BLaER1 (cell line): ENCODE data around the gene SP7.
"Not testable (repeated sequence)": the region's sequence is repeated elsewhere in the genome, so short reads cannot be mapped to it uniquely, and the experiment has no call there.

Experiments used
- H3K27ac ChIP-seq: shearing (Covaris generic); formaldehyde crosslinking; 2 replicates; pipeline ENCODE4 v1.8.1; 2022
- H3K27me3 ChIP-seq: shearing (Covaris generic); formaldehyde crosslinking; 2 replicates; pipeline ENCODE4 v1.8.1; 2022
- H3K36me3 ChIP-seq: shearing (Covaris generic); formaldehyde crosslinking; 2 replicates; pipeline ENCODE4 v1.8.1; 2022
- H3K4me1 ChIP-seq: shearing (Covaris generic); formaldehyde crosslinking; 2 replicates; pipeline ENCODE4 v1.8.1; 2022
- H3K4me2 ChIP-seq: shearing (Covaris generic); formaldehyde crosslinking; 2 replicates; pipeline ENCODE4 v1.8.1; 2022
- H3K4me3 ChIP-seq: shearing (Covaris generic); formaldehyde crosslinking; 2 replicates; pipeline ENCODE4 v1.8.1; 2022
- H3K9ac ChIP-seq: shearing (Covaris generic); formaldehyde crosslinking; 2 replicates; pipeline ENCODE4 v1.8.1; 2022
- H3K9me3 ChIP-seq: shearing (Covaris generic); formaldehyde crosslinking; 2 replicates; pipeline ENCODE4 v1.8.1; 2022
- H4K20me1 ChIP-seq: shearing (Covaris generic); formaldehyde crosslinking; 2 replicates; pipeline ENCODE4 v1.8.1; 2022
- Cebpa-rat ChIP-seq: shearing (Covaris generic); IDR thresholded peaks from 2 replicates; pipeline ENCODE4 v1.8.1; 2022

SP7 gene

GRCh38 chr12:53376747-53377146 lies 40.6 kb upstream of the SP7 start:
- H3K4me3 ChIP-seq: no peak overlapping the region
- H3K27me3 ChIP-seq: no peaks in the 10 kb centered on the region
- no peak overlapping the region for H3K27ac ChIP-seq
- H3K4me1 ChIP-seq: peaks cover 31% of the 10 kb centered on the region
- H3K9me3 ChIP-seq: no peaks in the 10 kb centered on the region
- peaks cover 10% of the 10 kb centered on the region for H4K20me1 ChIP-seq
- TF ChIP-seq Cebpa-rat: no peak
- H3K9ac ChIP-seq: no peak overlapping the region
- H3K36me3 ChIP-seq: no peaks in the 10 kb centered on the region
- no peak overlapping the region for H3K4me2 ChIP-seq

DNA sequence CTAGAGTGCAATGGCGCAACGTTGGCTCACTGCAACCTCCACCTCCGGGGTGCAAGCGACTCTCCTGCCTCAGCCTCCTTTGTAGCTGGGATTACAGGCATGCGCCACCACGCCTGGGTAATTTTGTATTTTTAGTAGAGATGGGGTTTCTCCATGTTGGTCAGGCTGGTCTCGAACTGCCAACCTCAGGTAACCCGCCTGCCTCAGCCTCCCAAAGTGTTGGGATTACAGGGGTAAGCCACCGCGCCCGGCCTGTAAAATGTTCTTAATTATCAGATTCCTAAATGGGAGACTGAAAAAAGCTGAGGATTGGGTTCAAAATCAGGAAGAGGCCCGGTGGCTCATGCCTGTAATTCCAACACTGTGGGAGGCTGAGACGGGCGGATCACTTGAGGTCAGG lies 38.1 kb upstream of the SP7 start:
- H3K9me3 ChIP-seq, H3K4me3 ChIP-seq, H3K27ac ChIP-seq, H3K4me2 ChIP-seq, H3K9ac ChIP-seq, H4K20me1 ChIP-seq, H3K36me3 ChIP-seq, H3K27me3 ChIP-seq: not testable (repeated sequence)
- peaks cover 43% of the 10 kb centered on the region for H3K4me1 ChIP-seq

DNA sequence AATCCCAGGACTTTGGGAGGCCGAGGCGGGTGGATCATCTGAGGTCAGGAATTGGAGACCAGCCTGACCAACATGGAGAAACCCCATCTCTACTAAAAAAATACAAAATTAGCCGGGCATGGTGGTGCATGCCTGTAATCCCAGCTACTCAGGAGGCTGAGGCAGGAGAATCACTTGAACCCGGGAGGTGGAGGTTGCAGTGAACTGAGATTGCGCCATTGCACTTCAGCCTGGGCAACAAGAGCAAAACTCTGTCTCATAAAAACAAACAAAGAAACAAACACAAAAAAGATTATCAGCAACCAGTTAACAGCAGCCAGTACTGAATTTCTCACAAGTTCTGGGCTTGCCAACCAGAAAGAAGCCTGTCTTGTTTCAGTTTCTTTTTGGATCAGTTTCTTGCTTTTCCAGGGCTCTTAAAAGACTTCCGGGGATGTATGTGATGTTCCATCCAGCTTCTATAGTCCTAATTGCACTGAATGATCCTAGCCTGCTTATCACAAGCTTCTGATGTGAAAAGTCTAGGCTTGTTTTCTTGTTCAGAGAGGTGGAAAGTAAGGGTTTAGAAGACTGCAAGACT lies 37.5 kb upstream of the SP7 start:
- H3K4me2 ChIP-seq, H3K4me3 ChIP-seq, H3K9ac ChIP-seq, H3K27me3 ChIP-seq, H3K9me3 ChIP-seq, H3K36me3 ChIP-seq, H4K20me1 ChIP-seq: not testable (repeated sequence)
- Histone ChIP-seq H3K4me1 (peaks cover 39% of the 10 kb centered on the region), H3K27ac (0 out of 2 replicates have a peak overlapping the region, but pooled peaks have one; percentile 40)

GRCh38 chr12:53365245-53365904 lies 29.2 kb upstream of the SP7 start:
- Histone ChIP-seq H3K36me3 (no peaks in the 10 kb centered on the region), H3K27me3 (no peaks in the 10 kb centered on the region), H3K4me3 (no peak overlapping the region), H3K9ac (no peak overlapping the region), H4K20me1 (no peaks in the 10 kb centered on the region), H3K27ac (no peak overlapping the region), H3K9me3 (no peaks in the 10 kb centered on the region), H3K4me1 (peaks cover 26% of the 10 kb centered on the region), H3K4me2 (peak overlapping the region; percentile 4; the same call in 1 of the 2 replicates)
- TF ChIP-seq Cebpa-rat: no peak

- not testable (repeated sequence) for H3K9me3 ChIP-seq, H3K4me2 ChIP-seq, H3K9ac ChIP-seq
These were observed 25.5 kb upstream of the SP7 start for GRCh38 chr12:53361638-53362037.

GRCh38 chr12:53358836-53359419 lies 22.8 kb upstream of the SP7 start:
- H3K4me1 ChIP-seq: peaks cover 8% of the 10 kb centered on the region
- H3K4me2 ChIP-seq: no peak overlapping the region
- H3K4me3 ChIP-seq: no peak overlapping the region

More at GRCh38 chr12:53361638-53362037, 25.5 kb upstream of the SP7 start:
- not testable (repeated sequence) for H3K4me3 ChIP-seq, H3K27ac ChIP-seq, H3K36me3 ChIP-seq, H4K20me1 ChIP-seq, H3K27me3 ChIP-seq
- H3K4me1 ChIP-seq: peaks cover 13% of the 10 kb centered on the region

GRCh38 chr12:53355121-53355520 lies 19.0 kb upstream of the SP7 start:
- H3K4me2 ChIP-seq: no peak overlapping the region; the same call in 1 of the 2 replicates
- no peaks in the 10 kb centered on the region for H3K9me3 ChIP-seq
- no peaks in the 10 kb centered on the region for H3K36me3 ChIP-seq
- no peaks in the 10 kb centered on the region for H4K20me1 ChIP-seq
- no peak overlapping the region for H3K4me3 ChIP-seq
- TF ChIP-seq Cebpa-rat: no peak
- no peaks in the 10 kb centered on the region for H3K27me3 ChIP-seq
- peaks cover 21% of the 10 kb centered on the region for H3K4me1 ChIP-seq
- no peak overlapping the region for H3K27ac ChIP-seq
- no peak overlapping the region for H3K9ac ChIP-seq

More at GRCh38 chr12:53358836-53359419, 22.8 kb upstream of the SP7 start:
- H3K9me3 ChIP-seq: no peaks in the 10 kb centered on the region
- no peaks in the 10 kb centered on the region for H4K20me1 ChIP-seq
- no peak overlapping the region for H3K27ac ChIP-seq
- no peak overlapping the region for H3K9ac ChIP-seq
- H3K27me3 ChIP-seq: no peaks in the 10 kb centered on the region
- no peak for TF ChIP-seq Cebpa-rat
- H3K36me3 ChIP-seq: no peaks in the 10 kb centered on the region

DNA sequence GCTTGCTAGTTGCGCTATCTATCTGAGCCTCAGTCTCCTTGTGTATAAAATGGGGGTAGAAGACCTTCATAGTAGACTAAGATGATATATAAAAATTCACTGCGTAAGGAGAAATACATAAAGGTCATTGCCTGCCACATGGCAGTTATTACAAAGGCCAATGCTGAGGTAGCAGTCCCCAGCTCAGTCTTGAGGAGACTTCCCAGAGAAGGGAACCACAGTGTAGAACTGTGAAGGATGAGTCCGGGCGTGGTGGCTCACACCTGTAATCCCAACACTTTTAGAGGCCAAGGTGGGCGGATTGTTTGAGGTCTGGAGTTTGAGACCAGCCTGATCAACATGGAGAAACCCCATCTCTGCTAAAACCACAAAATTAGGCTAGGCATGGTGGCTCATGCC lies 17.1 kb upstream of the SP7 start:
- Histone ChIP-seq H3K4me2 (0 out of 2 replicates have a peak overlapping the region, but pooled peaks have one; percentile 1), H3K27ac (no peak overlapping the region), H3K4me3 (no peak overlapping the region), H3K27me3 (no peaks in the 10 kb centered on the region), H3K4me1 (peaks cover 21% of the 10 kb centered on the region), H4K20me1 (no peaks in the 10 kb centered on the region), H3K36me3 (no peaks in the 10 kb centered on the region), H3K9ac (no peak overlapping the region), H3K9me3 (no peaks in the 10 kb centered on the region)
- no peak for TF ChIP-seq Cebpa-rat

DNA sequence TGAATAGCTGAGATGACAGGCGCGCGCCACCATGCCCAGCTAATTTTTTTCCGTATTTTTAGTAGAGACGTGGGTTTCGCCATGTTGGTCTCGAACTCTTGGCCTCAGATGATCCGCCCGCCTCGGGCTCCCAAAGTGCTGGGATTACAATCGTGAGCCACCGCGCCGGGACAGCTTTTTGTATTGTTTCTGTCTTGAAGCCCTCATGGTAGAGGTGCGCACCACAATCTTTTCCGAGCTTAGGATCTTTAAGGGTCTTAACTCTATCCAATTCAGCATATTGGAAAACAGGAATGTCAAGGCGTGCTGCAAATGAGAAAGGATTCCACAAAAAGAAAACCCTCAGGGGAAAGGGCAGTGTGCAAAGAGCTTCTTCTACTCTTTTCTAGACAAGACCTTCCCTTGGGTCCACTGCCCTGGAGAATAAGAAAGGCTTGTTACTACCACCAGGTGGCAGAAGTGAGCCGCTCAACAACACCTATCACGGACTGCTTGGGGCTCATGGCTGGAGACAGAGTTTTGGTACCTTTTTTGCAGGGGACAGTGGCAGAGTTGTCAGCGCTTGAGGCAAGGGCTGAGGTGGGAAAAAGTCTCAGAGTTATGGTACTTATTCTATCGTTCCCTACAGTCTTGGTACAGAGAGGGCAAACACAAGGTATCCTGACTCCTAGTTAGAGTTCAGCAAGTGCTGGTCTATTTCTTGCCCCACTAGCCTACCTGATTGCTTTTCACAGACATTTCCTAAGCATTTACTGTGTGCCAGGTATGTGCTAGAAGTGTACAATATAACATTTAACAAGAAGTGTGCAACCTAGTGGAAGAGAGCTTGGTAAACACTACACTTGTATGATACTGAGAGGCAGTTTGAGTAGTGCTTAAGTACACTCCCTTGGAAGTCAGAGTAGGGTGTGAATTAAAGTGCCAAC lies 16.4 kb upstream of the SP7 start:
- no peaks in the 10 kb centered on the region for H3K36me3 ChIP-seq
- peaks cover 21% of the 10 kb centered on the region for H3K4me1 ChIP-seq
- no peak overlapping the region for H3K27ac ChIP-seq
- H3K27me3 ChIP-seq: no peaks in the 10 kb centered on the region
- H4K20me1 ChIP-seq: no peaks in the 10 kb centered on the region
- no peak for TF ChIP-seq Cebpa-rat
- 0 out of 2 replicates have a peak overlapping the region, but pooled peaks have one; percentile 1 for H3K4me2 ChIP-seq
- H3K9me3 ChIP-seq: no peaks in the 10 kb centered on the region
- no peak overlapping the region for H3K4me3 ChIP-seq
- no peak overlapping the region for H3K9ac ChIP-seq

DNA sequence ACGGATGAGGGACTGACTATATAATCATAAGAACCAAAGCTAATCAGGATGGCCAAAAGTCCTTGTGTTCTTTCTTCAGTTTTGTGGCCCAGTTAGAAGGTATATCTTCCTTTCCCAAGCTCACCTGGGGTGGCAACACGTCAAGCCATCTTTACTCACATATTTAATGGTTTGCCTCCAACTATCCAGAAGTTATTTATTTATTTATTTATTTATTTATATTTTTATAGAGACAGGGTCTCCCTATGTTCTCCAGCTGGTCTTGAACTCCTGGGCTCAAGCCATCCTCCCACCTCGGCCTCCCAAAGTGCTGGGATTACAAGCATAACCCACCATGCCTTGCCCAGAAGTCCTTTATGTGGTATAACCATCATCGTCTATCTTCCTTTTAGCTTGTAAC lies 11.8 kb upstream of the SP7 start:
- peaks cover 40% of the 10 kb centered on the region for H3K4me1 ChIP-seq
- no peak overlapping the region for H3K9ac ChIP-seq
- no peaks in the 10 kb centered on the region for H3K36me3 ChIP-seq

More for the DNA sequence above, 11.8 kb upstream of the SP7 start:
- no peak for TF ChIP-seq Cebpa-rat
- Histone ChIP-seq H3K27me3 (no peaks in the 10 kb centered on the region), H3K4me2 (no peak overlapping the region), H3K4me3 (no peak overlapping the region), H4K20me1 (no peaks in the 10 kb centered on the region), H3K27ac (no peak overlapping the region), H3K9me3 (no peaks in the 10 kb centered on the region)
